ENCODE results near the gene SAFB2.

DNA sequence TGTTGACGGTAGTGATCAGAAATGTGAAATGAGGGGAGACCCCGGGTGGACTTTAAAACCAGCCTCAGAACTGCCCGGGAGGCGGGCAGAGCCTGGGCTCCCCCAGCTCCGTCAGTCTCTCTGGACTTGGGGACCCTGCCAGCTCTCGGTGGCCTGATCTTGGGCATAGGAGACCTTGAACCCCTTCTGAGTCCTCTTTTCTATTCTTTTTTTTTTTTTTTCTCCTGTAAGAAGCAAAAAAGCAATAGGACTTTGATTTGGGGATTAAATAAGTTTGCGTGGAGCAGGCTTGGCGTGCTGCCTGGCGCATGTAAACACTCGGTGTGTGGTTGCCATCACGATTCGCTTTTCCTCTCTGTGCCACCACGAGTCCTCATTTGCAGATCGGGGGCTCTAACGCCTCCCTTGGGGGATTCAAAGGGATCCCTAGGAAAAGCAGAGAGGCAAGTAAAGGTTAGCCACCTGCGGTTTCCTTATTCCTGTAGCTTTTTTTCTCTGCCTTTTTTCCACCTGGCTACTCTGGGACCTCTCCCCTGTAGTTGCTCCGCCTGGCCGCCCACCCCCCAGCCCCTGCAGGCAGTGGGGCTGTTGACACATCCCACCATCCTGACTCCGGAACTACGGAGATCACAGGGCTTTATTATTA lies 1.6 kb upstream of the SAFB2 start:
- TF ChIP-seq CTCF (IDR thresholded peaks at IDR 0.05; ENCODE audit: poor library complexity, severe bottlenecking) (no peak), EZH2 (IDR thresholded peaks at IDR 0.05; ENCODE audit: borderline replicate concordance, insufficient read depth, low read length, poor library complexity, severe bottlenecking) (no peak), MXI1 (conservative IDR thresholded peaks at IDR 0.05; ENCODE audit: poor library complexity, severe bottlenecking) (no peak), POLR2AphosphoS5 (IDR thresholded peaks at IDR 0.05) (no peak), EP300 (conservative IDR thresholded peaks at IDR 0.05; ENCODE audit: poor library complexity, severe bottlenecking) (no peak), SMC3 (conservative IDR thresholded peaks at IDR 0.05; ENCODE audit: poor library complexity) (no peak), REST (IDR thresholded peaks at IDR 0.05; ENCODE audit: borderline replicate concordance) (no peak)
